Measurements from ENCODE around the gene ALX4. TPM values are rescaled to one million over a fixed set of nuclear protein-coding genes. Genes with fewer than 3 reads are reported as not detected.

Gene ALX4
- total RNA-seq, 1 donor from 2014 or later = not detected

DNA sequence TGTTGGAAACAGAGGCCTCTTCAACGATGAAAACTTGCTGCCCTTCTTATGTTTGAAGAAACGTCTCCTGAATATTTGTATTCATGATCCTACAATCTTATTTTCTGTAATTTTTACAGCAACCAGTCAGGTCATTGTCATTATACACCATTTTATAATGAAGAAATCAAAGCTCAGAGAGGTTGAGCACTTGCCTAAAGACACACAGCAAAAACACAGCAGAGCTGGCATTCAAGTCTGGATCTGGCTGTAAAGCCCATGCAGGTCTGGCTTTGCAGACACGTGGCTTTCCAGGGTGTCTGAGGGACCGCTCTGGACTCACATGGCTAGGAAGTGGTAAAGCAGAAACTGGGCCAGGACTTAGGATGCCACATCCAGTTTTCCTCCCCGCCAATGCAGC is 15.8 kb upstream of the ALX4 start:
- no peak overlapping the region for H3K27ac Mint-ChIP-seq
- H3K4me1 Mint-ChIP-seq (ENCODE audit: low read depth) = peaks cover 11% of the 10 kb centered on the region
- H3K9me3 Mint-ChIP-seq (ENCODE audit: low read depth) = no peaks in the 10 kb centered on the region
- H3K4me3 Mint-ChIP-seq (ENCODE audit: low read depth) = no peak overlapping the region
- TF ChIP-seq, protein P1, sequence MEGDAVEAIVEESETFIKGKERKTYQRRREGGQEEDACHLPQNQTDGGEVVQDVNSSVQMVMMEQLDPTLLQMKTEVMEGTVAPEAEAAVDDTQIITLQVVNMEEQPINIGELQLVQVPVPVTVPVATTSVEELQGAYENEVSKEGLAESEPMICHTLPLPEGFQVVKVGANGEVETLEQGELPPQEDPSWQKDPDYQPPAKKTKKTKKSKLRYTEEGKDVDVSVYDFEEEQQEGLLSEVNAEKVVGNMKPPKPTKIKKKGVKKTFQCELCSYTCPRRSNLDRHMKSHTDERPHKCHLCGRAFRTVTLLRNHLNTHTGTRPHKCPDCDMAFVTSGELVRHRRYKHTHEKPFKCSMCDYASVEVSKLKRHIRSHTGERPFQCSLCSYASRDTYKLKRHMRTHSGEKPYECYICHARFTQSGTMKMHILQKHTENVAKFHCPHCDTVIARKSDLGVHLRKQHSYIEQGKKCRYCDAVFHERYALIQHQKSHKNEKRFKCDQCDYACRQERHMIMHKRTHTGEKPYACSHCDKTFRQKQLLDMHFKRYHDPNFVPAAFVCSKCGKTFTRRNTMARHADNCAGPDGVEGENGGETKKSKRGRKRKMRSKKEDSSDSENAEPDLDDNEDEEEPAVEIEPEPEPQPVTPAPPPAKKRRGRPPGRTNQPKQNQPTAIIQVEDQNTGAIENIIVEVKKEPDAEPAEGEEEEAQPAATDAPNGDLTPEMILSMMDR (IDR thresholded peaks at IDR 0.05; ENCODE audit: unreplicated experiment) = no peak
- no peak for DNase-seq (ENCODE audit: low spot score, unreplicated experiment)
- no peaks in the 10 kb centered on the region for H3K36me3 Mint-ChIP-seq (ENCODE audit: insufficient read depth)
- H3K27me3 Mint-ChIP-seq = peaks cover 88% of the 10 kb centered on the region

DNA sequence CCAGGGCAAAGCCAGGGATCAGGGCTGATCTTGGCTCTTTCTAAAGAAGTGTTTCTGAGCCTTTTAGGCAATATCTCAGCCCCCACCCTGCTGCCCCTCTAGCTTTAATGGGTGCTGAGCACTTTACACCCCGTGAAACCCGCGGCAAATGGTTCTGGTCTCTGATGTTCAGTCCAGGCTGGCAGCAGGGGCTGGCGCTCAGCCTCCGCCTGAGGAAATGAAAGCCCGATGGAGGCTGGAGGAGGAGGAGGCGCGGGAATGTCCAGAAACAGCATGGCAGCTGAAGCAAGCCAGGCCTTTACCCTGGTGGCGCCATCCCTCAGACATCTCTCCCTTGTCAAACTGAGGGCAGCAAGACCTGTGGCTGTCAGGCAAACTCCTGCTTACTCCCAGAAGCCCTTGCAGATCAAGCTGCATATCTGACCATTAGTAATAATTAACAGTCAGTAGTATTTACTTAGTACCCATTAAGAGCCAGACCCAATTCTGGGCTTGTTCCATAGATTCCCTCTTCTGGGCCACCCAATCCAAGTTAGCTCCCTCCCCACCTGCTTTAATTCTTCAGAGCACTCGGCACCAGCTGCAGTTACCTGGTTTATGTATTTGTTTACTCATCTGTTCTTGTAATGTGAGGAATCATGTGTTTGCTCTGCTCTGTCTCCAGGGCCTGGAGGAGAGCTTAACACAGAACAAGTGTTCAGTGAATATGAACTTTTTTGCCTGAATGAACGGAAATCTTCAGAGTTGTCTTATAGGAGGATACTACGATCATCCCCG is 15.0 kb upstream of the ALX4 start:
- Mint-ChIP-seq H3K4me1 (ENCODE audit: low read depth) (peaks cover 8% of the 10 kb centered on the region), H3K4me3 (ENCODE audit: low read depth) (no peak overlapping the region), H3K9me3 (ENCODE audit: low read depth) (no peaks in the 10 kb centered on the region), H3K27ac (no peak overlapping the region), H3K27me3 (peaks cover 90% of the 10 kb centered on the region), H3K36me3 (ENCODE audit: insufficient read depth) (no peaks in the 10 kb centered on the region)
- TF ChIP-seq, protein P1 (IDR thresholded peaks at IDR 0.05; ENCODE audit: unreplicated experiment) = no peak
- no peak for DNase-seq (ENCODE audit: low spot score, unreplicated experiment)

DNA sequence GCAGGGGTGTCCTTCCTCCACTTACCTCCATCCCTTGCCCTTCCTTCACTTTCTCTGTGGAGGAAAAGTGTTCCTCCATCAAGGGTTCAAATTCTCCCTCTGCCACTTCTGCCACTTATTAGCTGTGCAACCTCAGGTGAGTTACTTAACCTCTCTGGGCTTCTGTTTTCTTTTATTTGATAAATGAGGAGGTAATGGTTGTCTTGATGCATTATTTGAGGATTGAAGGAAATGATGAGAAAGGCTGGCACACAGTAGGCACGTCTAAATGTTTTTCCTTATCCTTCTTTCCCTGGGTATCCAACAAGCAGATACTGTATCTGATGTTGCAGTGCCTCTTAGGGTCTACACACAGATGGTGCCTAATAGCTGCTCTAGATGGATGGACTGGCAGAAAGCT is 14.3 kb upstream of the ALX4 start:
- Mint-ChIP-seq H3K27ac (no peak overlapping the region), H3K9me3 (ENCODE audit: low read depth) (no peaks in the 10 kb centered on the region), H3K4me3 (ENCODE audit: low read depth) (no peak overlapping the region), H3K27me3 (peaks cover 92% of the 10 kb centered on the region), H3K36me3 (ENCODE audit: insufficient read depth) (no peaks in the 10 kb centered on the region), H3K4me1 (ENCODE audit: low read depth) (peaks cover 12% of the 10 kb centered on the region)
- DNase-seq (ENCODE audit: low spot score, unreplicated experiment) = no peak
- TF ChIP-seq, protein P1 (IDR thresholded peaks at IDR 0.05; ENCODE audit: unreplicated experiment) = no peak

DNA sequence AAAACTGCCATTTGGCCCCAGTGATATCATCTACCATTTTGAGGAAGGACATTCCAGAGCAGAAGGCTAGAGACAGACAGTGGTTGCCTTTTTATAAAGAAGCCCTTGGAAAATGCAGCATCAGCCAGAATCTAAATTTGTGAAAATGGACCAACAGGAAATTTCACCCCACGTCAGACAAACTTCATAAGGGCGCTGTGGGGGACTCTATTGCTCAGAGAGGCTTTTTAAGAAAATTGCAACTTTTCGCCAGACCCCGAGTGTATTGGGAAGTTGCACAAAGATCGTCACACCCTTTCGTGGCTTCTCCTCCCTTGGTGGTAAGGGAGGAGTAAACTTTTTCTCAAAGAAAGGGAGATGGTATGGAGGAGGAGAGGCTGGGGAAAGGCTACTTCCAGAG is 12.3 kb upstream of the ALX4 start:
- Mint-ChIP-seq H3K27me3 (peaks cover 95% of the 10 kb centered on the region), H3K36me3 (ENCODE audit: insufficient read depth) (no peaks in the 10 kb centered on the region), H3K27ac (no peak overlapping the region), H3K4me1 (ENCODE audit: low read depth) (peaks cover 13% of the 10 kb centered on the region), H3K9me3 (ENCODE audit: low read depth) (no peaks in the 10 kb centered on the region), H3K4me3 (ENCODE audit: low read depth) (no peak overlapping the region)
- no peak for DNase-seq (ENCODE audit: low spot score, unreplicated experiment)
- TF ChIP-seq, protein P1 (IDR thresholded peaks at IDR 0.05; ENCODE audit: unreplicated experiment) = no peak

DNA sequence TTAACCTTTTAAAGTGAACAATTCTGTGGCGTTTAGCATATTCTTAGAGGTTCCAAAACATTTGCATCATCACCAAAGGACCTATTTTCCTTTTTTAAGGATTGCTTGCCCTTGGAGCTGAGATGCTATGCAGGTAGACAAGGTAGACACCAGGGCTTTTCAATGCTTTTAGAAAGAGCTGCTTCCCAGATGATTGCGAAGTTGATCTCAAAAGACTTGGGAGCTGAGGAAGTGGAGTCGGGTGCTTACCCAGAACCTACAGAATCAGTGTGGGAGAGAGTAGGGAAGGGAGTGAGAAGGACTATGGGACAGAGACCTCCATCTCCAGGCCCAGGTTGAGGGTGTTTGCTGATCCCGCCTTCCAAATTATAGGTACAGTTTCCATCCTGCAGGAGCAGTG is 11.1 kb upstream of the ALX4 start:
- Mint-ChIP-seq H3K9me3 (ENCODE audit: low read depth) (no peaks in the 10 kb centered on the region), H3K4me1 (ENCODE audit: low read depth) (peaks cover 15% of the 10 kb centered on the region), H3K27me3 (peaks cover 98% of the 10 kb centered on the region), H3K4me3 (ENCODE audit: low read depth) (no peak overlapping the region), H3K36me3 (ENCODE audit: insufficient read depth) (no peaks in the 10 kb centered on the region), H3K27ac (no peak overlapping the region)
- TF ChIP-seq, protein P1 (IDR thresholded peaks at IDR 0.05; ENCODE audit: unreplicated experiment) = no peak
- DNase-seq (ENCODE audit: low spot score, unreplicated experiment) = no peak
